Astrocyte of the spinal cord (primary cell): ENCODE measurements around the gene MOCS1.

ENCODE experiments used
- DNase-seq: peaks from one replicate; pipeline ENCODE4 v3.0.0; 2011; ENCODE audit warnings: low read depth, low spot score
- H3K4me3 ChIP-seq: 2 replicates; pipeline ENCODE4 v1.5.1; 2011; ENCODE audit warnings: low read depth, mild to moderate bottlenecking, low read length, moderate library complexity
- CTCF ChIP-seq: IDR thresholded peaks from 2 replicates; pipeline ENCODE4 v1.5.1; 2012; ENCODE audit warnings: low read depth, mild to moderate bottlenecking, low read length, inconsistent platforms
- in situ Hi-C: cut with HindIII; loops from 2 replicates; pipeline ENCODE4 v1.10.0; 2017; ENCODE audit warnings: low sequenced_read_pairs

Gene MOCS1

DNA sequence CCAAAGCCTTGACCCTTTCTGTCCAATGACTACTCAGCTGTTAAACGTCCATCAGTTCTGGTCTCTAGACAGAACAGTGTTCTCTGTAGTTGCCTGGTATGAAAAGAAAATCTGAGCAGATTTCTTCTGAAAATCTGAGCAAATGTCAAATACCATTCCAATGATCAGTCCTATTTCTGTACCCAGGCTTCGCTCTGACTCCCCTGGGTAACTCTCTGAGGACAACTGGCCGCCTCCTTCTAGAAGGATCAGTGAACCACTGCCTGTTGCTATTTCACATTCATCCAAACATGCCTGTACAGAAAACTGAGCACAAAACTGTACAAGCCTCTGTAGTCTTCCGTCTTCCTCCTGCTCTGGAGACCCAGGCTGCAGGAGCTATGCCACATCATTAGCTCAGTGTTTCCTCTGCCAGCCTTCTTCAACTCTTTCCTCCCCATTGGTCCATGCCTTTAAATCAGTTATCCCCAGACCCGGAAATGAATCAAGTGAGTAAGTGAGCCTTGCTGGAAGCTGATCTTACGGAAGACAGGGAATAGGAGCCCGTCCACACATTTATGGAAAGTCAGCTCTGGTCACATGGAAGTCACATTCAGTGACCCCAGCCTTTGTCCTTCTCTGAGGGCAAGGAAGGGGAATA lies 78.8 kb downstream of the MOCS1 start:
- in situ Hi-C loops, result no loop called here
- peak; percentile 23 for DNase-seq
- no peak overlapping the region for H3K4me3 ChIP-seq
- no peak for TF ChIP-seq CTCF
